Sigmoid colon (tissue), 4 donors: ENCODE data around the gene TFCP2L1.
"Not testable (repeated sequence)": the region's sequence is repeated elsewhere in the genome, so short reads cannot be mapped to it uniquely, and the experiment has no call there.

Experiments used
- CTCF ChIP-seq, 4 experiments: fragments of 450-650 bp in 3 of 4; fragments of 200-600 bp in 1 of 4; IDR thresholded peaks; one replicate each; pipeline ENCODE4 v1.5.1; 2016 to 2019; ENCODE audit warnings: antibody characterized with exemption in 4 of 4, mild to moderate bottlenecking in 3 of 4, moderate library complexity in 2 of 4
- POLR2AphosphoS5 ChIP-seq, 4 donors: sonication (generic); formaldehyde crosslinking; IDR thresholded peaks; one replicate each; pipeline ENCODE4 v1.6.1; 2017; ENCODE audit warnings: antibody characterized with exemption in 4 of 4

- TF ChIP-seq POLR2AphosphoS5, CTCF (IDR thresholded peaks at IDR 0.05): not testable (repeated sequence)
Measured at GRCh38 chr2:121297866-121298265, 12.9 kb upstream of the TFCP2L1 start.
